ENCODE measurements around the gene CARD10.

CARD10 gene

DNA sequence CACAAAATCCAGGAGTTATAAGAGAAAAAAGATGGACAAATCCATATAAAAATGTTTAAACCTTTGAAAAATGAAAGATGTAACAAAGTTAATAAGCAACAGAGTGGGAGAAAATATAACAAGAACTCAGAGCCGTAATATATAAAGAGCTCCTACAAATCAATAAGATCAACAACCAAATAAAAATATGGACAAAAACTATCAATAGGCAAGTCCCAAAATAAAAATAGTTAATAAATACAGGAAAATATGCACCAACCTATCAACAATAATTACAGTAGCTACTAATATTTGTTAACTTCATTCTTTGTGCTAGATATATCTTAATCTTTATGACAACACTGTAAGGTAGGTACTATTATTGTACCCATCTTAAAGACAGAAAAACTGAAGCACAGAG is 2.8 kb downstream of the CARD10 start:
- no peak for DNase-seq (ENCODE audit: low read depth)
- TF ChIP-seq, protein P1, sequence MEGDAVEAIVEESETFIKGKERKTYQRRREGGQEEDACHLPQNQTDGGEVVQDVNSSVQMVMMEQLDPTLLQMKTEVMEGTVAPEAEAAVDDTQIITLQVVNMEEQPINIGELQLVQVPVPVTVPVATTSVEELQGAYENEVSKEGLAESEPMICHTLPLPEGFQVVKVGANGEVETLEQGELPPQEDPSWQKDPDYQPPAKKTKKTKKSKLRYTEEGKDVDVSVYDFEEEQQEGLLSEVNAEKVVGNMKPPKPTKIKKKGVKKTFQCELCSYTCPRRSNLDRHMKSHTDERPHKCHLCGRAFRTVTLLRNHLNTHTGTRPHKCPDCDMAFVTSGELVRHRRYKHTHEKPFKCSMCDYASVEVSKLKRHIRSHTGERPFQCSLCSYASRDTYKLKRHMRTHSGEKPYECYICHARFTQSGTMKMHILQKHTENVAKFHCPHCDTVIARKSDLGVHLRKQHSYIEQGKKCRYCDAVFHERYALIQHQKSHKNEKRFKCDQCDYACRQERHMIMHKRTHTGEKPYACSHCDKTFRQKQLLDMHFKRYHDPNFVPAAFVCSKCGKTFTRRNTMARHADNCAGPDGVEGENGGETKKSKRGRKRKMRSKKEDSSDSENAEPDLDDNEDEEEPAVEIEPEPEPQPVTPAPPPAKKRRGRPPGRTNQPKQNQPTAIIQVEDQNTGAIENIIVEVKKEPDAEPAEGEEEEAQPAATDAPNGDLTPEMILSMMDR (conservative IDR thresholded peaks at IDR 0.05; ENCODE audit: control insufficient read depth, insufficient read depth, low read depth, low read length) = no peak

DNA sequence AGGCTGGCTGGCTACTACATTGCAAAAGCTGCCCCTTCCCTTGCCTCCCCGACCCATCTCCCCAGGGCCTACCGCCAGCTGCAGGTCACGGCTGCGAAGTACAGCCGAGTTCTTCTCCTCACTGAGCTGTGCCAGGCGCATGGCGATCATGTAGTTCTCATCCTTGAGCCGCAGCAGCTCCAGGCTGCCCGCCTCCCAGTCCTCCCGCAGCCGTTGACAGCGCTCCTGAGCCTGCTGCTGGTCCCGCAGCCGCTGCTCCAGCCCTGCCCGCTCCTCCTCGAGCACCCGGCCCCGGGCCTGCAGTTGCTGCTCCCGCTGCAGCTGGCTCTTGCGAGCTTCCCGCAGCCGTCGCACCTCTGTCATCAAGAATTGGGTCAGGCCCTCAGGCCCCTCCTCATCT is 3.3 kb downstream of the CARD10 start:
- H3K4me3 ChIP-seq (ENCODE audit: control insufficient read depth, low read depth, low read length) = no peak overlapping the region
- no peak for DNase-seq (ENCODE audit: low read depth)
- TF ChIP-seq, protein P1 (conservative IDR thresholded peaks at IDR 0.05; ENCODE audit: control insufficient read depth, insufficient read depth, low read depth, low read length) = no peak

More for the DNA sequence above, 2.8 kb downstream of the CARD10 start:
- no peak overlapping the region for H3K4me3 ChIP-seq (ENCODE audit: control insufficient read depth, low read depth, low read length)

DNA sequence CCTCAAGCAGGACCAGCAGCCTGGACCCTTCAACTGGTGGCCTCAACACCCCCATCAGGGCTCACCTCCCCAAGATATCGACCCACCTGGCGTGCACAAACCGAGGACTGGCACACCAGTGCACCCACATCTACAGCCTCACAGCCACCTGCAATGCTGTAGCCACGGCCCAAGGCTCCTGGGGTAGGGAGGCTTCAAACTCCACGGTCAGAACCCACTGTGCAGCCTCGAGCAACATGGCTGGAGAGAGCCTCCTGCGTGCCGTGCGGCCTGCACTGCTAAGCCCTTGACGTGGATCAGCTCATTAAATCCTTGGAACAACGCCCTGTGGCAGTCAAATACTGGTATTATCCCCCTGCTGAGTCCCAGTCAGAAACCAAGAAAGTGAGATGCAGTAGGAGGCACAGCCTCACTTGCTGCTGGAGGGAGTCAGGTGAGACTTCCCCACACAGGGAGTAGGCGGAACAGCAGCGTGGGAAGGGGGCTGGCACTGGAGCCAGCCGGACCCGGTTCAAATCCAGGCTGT is 4.6 kb downstream of the CARD10 start:
- H3K4me3 ChIP-seq (ENCODE audit: control insufficient read depth, low read depth, low read length) = no peak overlapping the region
- TF ChIP-seq, protein P1 (conservative IDR thresholded peaks at IDR 0.05; ENCODE audit: control insufficient read depth, insufficient read depth, low read depth, low read length) = no peak
- DNase-seq (ENCODE audit: low read depth) = no peak

DNA sequence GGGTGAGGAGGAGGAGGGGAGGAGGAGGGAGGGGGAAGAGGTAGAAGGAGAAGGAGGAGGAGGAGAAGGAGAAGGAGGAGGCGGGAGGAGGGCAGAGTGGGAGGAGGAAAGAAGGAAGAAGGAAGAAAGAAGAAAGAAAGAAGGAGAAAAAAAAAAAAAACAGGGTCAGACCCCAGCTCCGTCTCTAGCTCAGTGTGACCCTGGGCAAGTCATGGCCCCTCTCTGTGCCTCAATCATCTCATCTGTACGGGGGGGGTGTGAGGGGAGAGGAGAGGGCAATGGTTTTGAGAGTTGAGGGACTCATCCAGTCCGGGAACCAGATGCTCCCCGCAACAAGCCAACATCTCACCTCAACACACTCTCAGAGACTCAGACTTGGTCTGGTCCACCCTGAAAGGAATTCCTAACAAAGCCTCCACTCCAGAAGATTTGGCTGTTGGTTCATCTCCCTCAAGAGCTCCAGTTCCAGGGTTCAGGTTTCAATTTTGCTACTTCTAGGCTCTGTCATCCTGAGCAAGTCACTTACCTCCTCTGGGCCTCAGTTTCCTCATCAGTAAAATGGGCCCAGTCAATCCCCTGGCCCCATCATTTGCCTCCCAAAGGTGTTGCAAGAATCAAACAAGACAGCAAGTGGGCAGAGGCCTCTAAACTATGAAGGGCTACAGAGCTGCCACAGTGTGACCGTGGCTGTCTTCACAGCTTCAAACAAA is 7.7 kb downstream of the CARD10 start:
- H3K4me3 ChIP-seq (ENCODE audit: control insufficient read depth, low read depth, low read length) = no peak overlapping the region
- no peak for DNase-seq (ENCODE audit: low read depth)
- TF ChIP-seq, protein P1 (conservative IDR thresholded peaks at IDR 0.05; ENCODE audit: control insufficient read depth, insufficient read depth, low read depth, low read length) = no peak

DNA sequence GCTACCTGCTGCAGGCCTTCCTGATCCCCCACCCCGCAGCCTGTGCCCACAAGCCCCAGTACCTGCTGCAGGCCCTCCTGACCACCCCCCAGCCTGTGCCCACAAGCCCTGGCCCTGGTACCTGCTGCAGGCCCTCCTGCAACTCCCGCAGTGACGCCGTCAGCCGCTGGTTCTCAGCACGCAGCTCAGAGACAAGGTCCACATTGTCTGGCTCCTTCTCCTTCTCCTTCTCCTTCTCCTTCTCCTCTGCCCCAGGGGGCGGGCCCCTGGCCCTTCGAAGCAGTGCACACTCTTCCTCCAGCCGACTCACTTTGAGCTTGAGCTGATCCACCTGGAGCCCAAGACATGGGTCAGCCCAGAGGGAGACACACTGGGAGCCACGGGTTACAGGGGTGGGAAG is 9.1 kb downstream of the CARD10 start:
- no peak for DNase-seq (ENCODE audit: low read depth)
- no peak overlapping the region for H3K4me3 ChIP-seq (ENCODE audit: control insufficient read depth, low read depth, low read length)
- TF ChIP-seq, protein P1 (conservative IDR thresholded peaks at IDR 0.05; ENCODE audit: control insufficient read depth, insufficient read depth, low read depth, low read length) = no peak

DNA sequence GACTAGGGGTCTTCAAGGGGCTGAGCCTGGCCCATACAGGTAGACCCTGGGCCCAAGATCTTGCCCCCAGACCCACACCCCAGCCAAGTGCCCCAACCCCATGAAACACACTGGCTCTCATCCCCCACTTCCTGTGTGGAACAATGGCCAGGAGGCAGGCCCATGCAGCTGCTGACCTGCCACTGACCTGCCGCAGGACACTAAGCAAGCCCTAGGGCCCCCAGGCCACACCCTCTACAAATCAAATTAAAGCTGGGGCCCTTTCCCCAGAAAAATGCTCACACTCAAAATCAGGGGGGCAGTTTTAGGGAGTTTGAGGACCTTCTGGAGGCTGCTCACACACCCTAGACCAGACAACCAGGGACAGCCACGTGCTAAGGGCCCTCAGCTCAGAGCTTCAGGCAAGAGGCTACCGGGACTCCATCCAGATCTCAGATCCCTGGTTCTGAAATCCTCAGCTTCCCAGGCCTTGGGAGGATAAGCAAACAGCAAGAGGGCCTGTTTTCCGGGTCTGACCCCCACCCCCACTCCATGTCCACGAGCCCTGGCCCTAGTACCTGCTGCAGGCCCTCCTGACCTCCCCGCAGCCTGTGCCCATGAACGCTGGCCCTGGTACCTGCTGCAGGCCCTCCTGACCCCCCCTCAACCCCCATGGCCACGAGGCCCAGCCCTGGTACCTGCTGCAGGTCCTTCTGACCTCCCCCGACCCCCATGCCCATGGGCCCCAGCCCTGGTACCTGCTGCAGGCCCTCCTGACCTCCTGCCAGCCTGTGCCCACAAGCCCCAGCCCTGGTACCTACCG is 10.0 kb downstream of the CARD10 start:
- TF ChIP-seq, protein P1 (conservative IDR thresholded peaks at IDR 0.05; ENCODE audit: control insufficient read depth, insufficient read depth, low read depth, low read length) = no peak
- no peak overlapping the region for H3K4me3 ChIP-seq (ENCODE audit: control insufficient read depth, low read depth, low read length)
- no peak for DNase-seq (ENCODE audit: low read depth)
